ENCODE results near the gene TMEM192.
"Not testable (repeated sequence)": the region's sequence is repeated elsewhere in the genome, so short reads cannot be mapped to it uniquely, and the experiment has no call there.

- not testable (repeated sequence) for TF ChIP-seq CTCF (IDR thresholded peaks at IDR 0.05); POLR2AphosphoS5 (IDR thresholded peaks at IDR 0.05); POLR2A (IDR thresholded peaks at IDR 0.05; ENCODE audit: low read depth); EP300 (IDR thresholded peaks at IDR 0.05)
These were observed 27.9 kb downstream of the TMEM192 start for GRCh38 chr4:165084787-165085186.

Measured in esophagus muscularis mucosa (tissue), 4 donors.